NCI-H748 (cell line): ENCODE measurements around the gene PCNP.
A peak's percentile ranks its signal among the peaks of the same experiment; 100 is the strongest.
"Not testable (repeated sequence)": the region's sequence is repeated elsewhere in the genome, so short reads cannot be mapped to it uniquely, and the experiment has no call there.

Source experiments
- DNase-seq: peaks from one replicate; lab custom pipeline; 2025; ENCODE audit not compliant: unreplicated experiment; lab: John Stamatoyannopoulos, UW

PCNP gene

DNA sequence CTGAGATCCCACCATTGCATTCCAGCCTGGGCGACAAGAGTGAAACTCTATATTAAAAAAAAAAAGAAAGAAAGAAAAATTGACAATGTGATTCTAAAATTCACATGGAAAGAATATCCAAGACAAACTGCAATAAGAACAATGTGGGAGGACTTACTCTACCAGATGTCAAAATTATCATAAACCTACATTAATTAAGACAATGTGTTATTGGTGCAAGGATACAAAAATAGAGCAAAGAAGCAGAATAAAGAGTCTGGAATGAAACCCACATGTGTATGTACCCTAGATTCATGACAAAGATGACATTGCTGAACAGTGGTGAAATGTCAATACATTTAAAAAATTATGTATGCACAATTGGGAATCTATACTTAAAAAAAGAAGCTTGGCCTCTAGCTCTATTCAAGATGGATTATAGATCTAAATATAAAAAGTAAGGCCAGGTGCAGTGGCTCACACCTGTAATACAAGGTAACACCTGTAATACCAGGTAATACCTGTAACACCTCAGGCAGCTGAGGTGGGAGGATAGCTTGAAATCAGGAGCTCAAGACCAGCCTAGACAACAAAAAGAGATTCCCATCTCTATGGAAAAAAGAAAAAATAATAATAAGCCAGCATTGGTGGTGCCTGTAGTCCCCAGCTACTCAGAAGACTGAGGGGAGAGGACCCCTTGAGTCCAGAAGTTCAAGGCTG lies 57.3 kb downstream of the PCNP start:
- no peak for DNase-seq

DNA sequence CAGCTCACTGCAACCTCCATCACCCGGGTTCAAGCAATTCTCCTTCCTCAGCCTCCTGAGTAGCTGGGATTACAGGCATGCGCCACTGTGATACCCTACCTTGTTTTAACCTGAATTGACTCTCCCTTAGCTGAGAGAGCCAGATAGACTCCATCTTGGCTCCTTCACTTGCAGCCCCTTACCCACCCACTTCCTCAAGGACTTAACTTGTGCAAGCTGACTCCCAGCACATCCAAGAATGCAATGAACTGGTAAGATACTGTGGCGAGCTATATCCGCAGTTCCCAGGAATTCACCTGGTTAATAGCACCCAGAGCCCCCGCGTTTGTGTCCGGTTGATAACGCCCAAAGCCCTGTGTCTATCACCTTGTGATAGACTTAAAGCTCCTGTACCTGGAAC lies 58.0 kb downstream of the PCNP start:
- not testable (repeated sequence) for DNase-seq

DNA sequence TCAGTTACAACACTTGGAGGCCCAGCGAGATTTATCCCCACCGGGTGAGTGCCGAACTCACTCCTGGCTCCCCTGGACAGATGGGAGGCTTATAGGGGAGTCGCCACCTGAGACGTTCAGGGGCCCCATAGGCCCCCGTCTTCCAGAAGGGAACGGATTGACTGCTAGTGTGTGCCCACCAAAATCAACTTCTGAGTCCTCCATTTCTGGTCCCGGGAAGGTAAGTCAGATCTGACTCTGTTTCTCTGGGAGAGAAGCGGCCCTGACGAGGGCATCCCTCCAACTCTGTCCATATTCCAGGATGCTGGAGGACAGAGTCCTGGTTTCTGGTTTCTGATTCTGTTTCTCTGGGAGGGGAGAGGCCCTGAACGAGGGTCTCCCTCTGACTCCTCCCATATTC lies 58.6 kb downstream of the PCNP start:
- DNase-seq = no peak

DNA sequence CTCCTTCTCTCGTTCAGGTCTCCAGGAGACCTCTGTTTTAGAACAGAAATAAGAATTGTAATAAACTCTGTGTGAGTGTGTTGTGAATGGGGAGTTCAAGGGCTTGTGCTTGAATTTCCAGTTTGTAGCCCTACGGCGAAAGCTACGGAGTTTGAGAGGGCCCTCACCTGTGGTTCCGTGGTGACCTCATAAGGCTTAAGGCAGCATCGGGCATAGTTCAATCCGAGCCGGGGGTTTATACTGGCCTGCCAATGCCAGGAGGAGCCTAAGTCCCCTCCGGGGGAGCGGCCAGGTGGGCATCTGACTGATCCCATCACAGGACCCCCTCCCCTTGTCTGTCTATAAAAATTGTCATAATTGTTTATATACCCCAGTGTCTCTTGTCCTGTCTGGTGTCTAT lies 59.2 kb downstream of the PCNP start:
- DNase-seq = no peak

DNA sequence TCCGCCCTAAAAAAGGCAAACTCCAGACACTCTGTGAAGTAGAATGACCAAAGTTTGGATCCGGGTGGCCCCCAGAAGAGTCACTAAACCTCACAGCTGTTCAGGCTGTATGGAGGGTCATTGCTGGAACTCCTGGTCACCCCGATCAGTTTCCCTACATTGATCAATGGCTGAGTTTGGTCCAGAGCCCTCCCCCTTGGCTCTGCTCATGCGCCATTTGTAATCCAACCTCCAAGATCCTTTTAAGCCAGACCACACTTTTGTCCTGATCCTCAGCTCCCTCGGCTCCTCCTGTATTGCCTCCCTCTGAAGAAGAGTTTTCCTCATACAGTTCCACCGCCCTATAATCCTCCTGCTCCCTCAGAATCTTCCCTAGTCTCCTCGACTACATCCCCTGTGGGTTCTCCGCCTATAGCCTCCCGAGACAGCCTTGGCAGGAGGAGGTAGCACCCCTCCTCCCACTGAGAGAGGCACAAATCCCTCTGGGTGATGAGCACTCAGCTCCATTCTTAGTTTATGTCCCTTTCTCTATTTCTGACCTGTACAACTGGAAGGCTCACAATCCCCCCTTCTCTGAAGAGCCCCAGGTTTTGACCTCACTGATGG lies 60.7 kb downstream of the PCNP start:
- DNase-seq = no peak

DNA sequence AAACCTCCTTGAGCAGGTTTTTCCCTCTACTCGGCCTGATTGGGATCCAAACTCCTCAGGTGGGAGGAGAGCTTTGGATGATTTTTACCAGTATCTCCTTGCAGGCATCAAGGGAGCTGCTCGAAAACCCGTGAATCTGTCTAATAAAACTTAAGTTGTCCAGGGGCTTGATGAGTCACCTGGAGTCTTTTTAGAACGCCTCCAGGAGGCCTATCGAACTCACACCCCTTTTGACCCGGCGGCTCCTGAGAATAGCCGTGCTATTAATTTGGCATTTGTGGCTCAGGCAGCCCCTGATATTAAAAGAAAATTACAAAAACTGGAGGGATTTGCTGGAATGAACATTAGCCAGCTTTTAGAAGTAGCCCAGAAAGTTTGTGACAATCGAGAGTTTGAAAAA lies 61.4 kb downstream of the PCNP start:
- DNase-seq = no peak

DNA sequence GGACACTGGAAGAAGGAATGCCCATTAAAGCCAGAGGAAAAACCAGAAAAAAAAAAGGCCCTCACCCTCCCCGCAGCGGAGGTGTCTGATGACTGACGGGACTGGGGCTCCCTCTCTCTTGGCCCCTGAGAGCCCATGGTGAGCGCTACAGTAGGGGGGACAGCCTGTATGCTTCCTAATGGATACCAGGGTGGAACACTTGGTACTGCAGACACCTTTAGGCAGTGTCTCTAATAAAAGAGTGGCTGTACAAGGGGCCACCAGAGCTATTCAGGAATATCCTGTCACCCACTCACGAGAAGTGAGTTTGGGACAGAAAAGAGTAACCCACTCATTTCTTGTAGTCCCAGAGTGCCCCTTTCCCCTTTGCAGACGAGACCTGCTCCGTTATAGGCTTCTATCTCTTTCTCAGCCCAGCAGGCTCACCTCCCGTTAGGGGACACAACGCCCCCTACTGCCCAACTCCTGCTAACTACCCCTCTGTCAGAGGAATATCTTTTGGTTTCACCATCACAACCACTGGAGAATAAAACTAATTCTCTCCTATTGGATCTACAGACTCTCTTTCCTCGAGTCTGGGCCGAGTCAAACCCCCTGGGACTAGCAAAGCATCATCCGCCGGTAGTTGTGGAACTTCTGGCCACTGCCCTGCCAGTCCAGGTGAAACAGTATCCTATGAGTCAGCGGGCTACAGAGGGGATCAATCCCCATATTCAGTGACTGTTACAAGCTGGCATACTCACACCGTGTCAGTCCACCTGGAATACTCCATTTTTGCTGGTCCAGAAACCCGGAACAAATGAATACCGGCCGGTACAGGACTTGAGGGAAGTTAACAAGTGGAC lies 62.2 kb downstream of the PCNP start:
- peak; percentile 52 for DNase-seq

DNA sequence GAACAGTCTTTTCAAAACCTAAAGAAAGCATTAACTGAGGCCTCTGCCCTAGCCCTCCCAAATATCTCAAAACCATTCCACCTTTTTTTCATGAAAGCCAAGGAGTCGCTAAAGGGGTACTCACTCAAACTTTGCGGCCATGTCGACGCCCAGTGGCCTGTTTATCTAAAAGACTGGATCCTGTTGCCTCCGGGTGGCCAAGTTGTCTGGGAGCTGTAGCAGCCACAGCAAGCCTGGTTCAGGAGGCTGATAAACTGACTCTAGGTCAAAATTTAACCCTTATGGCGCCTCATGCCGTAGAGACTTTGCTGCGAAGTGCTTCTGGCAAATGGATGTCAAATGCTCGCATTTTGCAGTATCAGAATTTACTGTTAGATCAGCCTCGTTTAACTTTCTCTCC lies 63.5 kb downstream of the PCNP start:
- DNase-seq = no peak

DNA sequence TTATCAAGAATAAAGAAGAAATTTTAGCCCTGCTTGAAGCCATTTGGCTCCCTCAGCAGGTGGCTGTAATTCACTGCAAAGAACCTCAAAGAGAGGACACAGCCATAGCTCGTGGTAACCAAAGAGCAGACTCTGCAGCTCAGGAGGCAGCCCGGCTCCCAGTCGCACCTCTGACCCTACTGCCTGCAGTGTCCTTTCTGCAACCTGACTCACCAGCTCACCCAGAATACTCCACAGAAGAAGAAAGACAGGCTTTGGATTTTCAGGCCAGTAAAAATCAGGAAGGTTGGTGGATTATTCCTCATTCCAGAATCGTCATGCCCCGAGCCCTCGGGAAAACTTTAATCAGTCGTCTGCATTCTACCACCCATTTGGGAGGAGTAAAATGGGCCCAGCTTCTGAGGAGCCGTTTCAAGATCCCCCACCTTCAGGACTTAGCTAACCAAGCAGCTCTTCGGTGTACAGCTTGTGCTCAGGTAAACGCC lies 64.3 kb downstream of the PCNP start:
- no peak for DNase-seq

DNA sequence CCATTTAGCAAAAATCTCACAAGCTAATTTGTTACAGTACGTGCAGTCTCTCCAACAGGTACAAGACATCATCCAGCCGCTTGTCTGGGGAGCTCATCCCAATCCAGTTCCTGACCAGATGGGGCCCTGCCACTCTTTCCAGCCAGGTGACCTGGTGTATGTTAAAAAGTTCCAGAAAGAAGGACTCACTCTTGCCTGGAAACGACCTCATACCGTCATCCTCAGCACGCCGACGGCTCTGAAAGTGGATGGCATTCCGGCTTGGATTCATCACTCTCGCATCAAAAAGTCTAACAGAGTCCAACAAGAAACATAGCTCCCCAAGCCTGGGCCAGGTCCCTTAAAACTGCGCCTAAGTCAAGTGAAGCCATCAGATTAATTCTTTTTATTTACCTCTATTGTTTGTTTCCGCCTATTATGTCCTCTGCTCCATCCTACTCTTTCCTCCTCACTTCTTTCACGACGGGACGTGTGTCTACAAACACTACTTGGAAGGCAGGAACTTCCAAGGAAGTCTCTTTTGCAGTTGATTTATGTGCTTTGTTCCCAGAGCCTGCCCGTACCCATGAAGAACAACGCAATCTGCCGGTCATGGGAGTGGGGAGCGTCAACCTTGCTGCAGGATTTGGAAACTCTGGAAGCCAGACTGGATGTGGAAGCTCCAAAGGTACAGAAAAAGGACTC lies 65.4 kb downstream of the PCNP start:
- DNase-seq = no peak

DNA sequence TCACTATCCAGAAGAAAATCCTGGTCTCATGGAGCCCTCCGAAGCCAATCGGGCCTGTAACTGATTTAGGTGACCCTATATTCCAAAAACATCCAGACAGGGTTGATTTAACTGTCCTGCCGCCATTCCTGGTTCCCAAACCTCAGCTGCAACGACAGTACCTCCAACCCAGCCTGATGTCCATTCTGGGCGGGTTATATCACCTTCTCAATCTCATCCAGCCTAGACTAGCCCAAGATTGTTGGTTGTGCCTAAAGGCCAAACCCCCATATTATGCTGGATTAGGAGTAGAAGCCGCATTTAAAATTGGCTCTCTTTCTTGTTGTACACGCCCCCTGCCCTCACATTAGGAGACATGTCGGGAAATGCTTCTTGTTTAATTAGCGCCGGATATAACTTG lies 66.3 kb downstream of the PCNP start:
- DNase-seq = no peak

DNA sequence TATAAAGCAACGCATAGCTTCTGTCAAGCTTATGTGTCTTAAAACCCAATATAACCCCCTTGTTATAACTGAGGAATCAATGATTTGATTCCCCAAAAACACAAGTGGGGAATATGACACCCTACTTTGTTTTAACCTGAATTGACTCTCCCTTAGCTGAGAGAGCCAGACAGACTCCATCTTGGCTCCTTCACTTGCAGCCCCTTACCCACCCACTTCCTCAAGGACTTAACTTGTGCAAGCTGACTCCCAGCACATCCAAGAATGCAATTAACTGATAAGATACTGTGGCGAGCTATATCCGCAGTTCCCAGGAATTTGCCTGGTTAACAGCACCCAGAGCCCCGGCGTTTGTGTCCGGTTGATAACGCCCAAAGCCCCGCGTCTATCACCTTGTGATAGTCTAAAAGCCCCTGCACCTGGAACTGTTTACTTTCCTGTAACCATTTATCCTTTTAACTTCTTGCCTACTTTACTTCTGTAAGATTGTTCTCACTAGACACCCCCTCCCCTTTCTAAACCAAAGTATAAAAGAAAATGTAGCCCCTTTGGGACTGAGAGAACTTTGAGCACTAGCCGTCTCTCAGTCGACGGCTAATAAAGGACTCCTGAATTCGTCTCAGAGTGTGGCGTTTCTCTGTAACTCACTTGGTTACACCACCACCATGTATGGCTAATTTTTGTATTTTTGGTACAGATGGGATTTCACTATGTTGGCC lies 67.6 kb downstream of the PCNP start:
- not testable (repeated sequence) for DNase-seq

DNA sequence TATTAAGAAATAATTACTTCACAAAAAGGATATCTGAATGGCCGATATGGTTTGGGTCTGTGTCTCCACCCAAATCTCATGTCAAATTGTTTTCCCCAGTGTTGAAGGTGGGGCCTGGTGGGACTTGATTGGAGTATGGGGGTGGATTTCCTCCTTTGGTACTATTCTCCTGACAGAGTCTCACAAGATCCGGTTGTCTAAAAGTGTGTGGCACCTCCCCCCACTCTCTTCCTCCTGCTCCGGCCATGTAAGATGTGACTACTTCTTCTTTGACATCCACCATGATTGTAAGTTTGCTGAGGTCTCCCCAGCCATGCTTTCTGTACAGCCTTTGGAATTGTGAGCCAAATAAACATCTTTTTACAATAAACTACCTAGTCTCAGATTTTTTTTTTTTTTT lies 68.5 kb downstream of the PCNP start:
- DNase-seq = no peak

DNA sequence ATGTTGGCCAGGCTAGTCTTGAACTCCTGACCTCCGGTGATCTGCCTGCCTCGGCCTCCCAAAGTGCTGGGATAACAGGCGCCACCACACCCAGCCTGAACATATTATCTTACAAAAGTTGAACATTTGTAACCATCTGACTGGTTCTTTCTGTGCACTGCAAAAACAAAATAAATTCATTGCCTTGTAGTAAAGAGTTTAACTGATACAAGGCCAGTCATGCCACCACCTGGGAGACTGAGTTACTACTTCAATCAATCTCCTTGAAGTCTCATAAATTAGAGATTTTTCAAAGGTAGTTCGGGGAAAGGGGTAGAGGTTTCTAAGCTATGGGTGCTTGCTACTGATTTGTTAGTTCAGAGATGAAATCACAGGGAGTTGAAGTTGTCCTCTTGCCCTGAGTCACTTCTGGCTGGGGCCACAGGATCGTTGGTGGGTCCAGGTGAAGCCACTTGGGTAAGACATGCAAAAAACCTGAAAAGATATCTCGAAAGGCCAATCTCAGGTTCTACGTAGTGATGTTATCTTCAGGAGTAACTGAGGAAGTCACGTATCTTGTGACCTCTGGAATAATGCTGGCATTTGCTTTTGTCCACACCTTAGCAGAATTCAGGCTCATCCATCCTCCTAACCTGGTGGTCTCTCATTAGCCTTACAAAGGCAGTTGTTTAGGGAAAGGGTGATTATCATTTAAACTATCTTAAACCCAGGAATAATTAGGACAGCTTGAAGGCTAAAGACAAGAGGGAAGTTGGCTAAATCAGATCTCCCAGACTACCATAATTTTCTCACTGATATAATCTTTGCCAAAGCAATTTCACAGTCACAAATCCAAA lies 69.2 kb downstream of the PCNP start:
- no peak for DNase-seq
